ENCODE measurements around the gene TESMIN.

TESMIN gene

DNA sequence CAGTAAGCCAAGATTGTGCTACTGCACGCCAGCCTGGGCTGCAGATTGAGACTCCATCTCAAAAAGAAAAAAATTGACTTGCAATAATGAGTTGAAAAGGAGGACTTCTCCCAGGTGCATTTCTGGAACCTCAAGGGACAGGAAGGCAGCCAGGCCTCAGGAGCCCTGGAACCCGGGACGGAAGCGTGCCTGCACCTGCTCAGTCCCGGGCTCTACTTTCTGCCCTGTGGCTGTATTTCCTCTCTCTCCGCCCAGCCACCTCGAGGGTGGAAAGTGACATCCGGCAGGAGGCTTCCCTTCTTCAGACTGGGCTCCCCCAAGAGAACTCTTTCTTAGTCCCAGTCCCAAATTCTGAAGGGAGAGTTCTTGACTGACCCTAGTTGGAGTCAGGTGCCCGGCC lies 87.2 kb downstream of the TESMIN start:
- in situ Hi-C loops (cut with HindIII; ENCODE audit: low sequenced_read_pairs), result no loop called here

DNA sequence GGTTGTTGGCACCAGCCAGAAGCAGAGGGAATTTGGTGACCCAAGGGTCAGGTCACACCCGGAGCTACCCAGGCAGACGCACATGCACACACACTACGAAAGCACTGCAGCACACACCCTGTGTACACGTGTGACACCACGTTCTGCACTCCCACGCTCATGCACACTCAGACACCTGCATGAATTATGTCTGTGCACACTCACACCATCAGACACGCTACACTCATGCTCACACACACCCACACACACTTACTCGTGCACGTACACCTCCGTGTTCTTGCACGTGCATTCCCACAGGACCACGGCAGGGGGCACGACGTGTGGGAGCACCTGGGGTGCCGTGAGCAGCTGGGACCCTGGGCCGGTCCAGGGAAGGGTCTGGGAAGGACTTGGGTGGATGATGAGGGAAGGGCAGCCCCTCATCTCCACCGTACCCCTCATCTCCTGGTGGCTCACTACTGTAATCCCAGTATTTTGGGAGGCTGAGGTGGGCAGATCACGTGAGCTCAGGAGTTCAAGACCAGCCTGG lies 87.8 kb downstream of the TESMIN start:
- in situ Hi-C loops (cut with HindIII; ENCODE audit: low sequenced_read_pairs), result no loop called here

DNA sequence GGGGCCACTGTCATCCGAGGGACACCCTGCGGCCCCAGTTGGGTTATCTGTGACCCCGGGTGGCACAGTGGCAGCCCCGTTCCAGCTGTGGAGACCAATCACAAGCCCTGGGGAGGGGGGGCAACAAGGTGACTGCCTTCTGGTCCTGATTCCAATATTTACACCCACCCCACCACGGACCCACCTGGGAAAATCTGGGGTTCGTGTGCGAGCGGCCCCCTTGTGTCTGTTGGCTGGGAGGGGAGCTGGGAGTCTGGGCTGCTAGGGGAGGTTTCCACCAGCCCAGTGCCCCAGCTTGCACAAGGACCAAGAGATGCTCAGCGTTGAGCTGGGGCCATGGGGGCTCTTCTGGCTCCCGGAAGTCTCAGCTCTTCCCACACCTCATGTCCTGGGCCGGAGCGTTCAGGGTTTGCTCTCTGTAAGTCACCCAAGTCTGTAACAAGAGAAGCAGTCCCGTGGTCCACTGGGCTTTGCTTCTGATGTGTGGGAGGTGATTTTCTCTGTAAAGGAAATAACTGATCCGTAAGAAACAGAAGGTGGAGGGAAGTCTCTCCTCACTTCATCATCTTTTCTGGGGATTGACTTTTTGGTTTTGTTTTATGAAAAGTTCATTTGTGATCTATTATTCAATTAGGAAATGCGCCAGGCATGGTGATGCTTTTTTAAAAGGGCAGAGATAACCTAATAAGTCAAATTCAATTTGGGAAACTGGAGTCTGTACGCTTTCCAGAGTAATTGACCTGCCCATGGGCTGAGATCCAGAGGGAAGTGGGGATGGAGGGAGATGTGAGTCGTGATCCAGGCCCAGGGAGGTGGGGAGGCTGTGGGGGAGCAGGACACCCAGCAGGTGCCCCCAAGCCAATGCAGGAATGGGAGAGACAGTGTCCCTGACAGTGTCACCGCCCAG lies 89.4 kb downstream of the TESMIN start:
- in situ Hi-C loops (cut with HindIII; ENCODE audit: low sequenced_read_pairs), result no loop called here

DNA sequence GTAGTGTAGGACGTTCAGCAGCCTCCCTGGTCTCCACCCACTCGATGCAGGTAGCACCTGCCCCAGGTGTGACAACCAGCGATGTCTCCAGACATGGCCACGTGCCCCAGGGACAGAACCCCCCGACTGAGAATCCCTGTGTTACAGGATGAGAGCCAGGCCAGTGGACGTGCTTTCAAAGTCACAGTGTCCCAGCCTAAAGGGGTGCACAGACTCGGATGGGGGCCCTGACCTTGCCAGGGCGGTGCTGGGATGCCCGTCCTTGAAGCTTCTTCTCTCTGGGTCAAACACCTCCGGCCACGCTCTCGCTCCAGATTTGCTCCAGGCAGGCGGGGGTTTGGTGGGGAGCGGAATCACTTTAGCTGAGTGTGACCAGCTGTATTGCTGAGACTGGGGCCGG lies 90.3 kb downstream of the TESMIN start:
- in situ Hi-C loops (cut with HindIII; ENCODE audit: low sequenced_read_pairs), result no loop called here

DNA sequence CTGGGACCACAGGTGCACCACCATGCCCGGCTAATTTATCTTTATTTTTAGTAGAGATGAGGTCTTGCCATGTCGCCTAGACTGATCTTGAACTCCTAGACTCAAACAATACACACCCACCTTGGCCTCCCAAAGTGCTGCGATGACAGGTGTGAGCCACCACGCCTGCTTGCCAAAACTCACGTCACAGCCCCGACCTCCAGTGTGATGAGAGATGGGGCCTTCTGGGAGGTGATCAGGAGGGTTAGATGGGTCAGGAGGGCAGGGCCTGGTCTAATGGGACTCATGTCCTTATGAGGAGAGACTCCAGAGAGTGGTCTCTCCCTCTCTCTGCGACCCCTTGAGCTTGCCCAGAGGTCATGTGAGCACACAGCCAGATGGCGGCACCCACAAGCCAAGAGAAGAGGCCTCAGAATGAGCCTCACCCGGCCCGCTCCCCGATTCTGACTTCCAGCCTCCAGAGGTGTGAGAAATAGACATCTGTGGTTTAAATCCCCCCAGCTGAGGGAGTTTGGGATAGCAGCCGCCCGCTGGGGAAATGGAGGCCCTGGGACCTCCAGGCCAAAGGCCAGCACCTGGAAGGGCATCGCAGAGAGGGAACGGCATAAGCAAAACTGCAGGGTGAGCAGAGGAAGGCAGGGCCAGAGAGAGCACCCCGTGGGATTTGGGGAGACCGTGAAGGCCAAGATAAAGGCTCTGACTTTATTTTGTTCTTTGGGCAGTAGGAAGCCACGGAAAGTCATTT lies 91.1 kb downstream of the TESMIN start:
- in situ Hi-C loops (cut with HindIII; ENCODE audit: low sequenced_read_pairs), result no loop called here

DNA sequence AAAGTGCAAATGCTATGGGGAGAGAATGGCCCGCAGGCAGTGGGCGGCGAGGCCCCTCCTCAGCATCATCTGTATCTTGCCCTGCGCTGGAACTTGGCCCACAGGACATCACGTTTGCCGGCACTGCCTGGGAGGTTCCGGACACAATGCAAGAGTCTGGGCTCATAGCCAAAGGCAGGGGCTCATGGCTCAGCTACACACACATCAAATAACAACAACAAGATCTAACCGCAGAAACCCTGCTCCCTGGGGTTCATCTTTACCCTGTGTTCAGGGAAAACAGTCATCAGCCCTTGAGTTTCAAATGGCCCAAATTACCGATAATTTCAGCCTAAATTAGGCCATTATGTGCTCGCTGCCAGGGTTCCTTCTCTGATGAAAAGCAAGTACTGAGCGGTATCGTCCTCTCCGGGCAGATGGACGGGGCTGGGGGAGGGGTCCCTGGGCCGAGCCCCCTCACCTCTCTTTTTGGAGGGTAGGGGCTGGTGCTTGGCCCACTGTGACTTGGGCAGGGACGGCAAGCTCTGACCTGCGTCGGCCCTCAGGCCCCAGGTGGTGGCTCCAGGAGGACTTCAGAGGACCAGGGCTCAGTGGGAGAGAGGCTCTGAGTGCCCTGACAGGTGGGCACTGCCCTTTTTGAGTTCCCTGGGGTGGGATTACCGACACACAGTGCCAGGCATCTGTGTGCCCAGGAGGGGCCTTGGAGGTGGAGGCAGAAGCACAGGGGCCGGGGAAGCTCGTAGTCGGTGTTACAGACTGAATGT lies 92.0 kb downstream of the TESMIN start:
- in situ Hi-C loops (cut with HindIII; ENCODE audit: low sequenced_read_pairs), result no loop called here

DNA sequence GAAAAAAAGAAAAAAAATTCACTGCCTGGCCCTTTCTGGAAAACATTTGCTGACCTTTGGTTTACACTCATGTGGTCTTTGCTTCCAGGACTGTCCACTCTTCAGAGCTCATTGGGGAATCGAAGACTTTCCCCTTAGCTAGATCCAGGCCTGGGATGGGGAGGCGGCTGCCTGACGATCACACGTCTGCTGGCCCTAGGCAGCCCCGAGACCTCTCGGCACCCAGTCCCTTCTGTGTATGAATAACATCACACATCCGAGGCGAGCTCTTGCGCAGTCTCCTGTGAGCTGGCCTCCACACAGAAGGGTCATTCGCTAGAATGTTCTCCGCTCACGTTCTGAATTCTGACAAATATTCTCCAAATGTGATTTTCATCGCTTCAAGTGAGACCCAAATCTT lies 92.7 kb downstream of the TESMIN start:
- in situ Hi-C loops (cut with HindIII; ENCODE audit: low sequenced_read_pairs), result no loop called here

DNA sequence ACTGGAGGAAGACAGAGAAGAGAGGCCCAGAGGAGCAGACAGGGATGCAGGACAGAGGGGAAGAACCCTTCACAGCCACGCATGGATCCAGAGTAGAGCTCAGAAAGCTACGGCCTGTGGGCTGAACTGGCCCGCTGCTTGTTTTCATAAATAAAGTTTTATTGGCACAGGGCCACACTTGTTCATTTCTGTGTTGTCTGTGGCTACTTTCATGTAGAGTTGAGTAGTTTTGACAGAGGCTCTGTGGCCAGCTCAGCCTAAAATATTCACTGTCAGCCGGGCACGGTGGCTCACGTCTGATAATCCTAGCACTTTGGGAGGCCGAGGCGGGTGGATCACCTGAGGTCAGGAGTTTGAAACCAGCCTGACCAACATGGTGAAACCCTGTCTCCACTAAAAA lies 93.2 kb downstream of the TESMIN start:
- in situ Hi-C loops (cut with HindIII; ENCODE audit: low sequenced_read_pairs), result no loop called here

All from endothelial cell of hepatic sinusoid (primary cell).